ENCODE results near the gene SLC6A9. TPM values are rescaled to one million over a fixed set of nuclear protein-coding genes. Genes with fewer than 3 reads are reported as not detected.

SLC6A9 gene
- total RNA-seq, 1 donor from 2014 or later, result 5.6 TPM

GRCh38 chr1:43983253-43983899 lies 47.9 kb downstream of the SLC6A9 start:
- DNase-seq (ENCODE audit: low spot score), result no peak

- DNase-seq (ENCODE audit: low spot score), result no peak
Measured at GRCh38 chr1:43982808-43983207, 48.5 kb downstream of the SLC6A9 start.

- no peak for DNase-seq (ENCODE audit: low spot score)
Measured at GRCh38 chr1:43982241-43982640, 49.0 kb downstream of the SLC6A9 start.

- DNase-seq (ENCODE audit: low spot score), result no peak
Measured at GRCh38 chr1:43981636-43982035, 49.6 kb downstream of the SLC6A9 start.

GRCh38 chr1:43981135-43981491 lies 50.1 kb downstream of the SLC6A9 start:
- DNase-seq (ENCODE audit: low spot score), result no peak

GRCh38 chr1:43980255-43981134 lies 50.8 kb downstream of the SLC6A9 start:
- DNase-seq (ENCODE audit: low spot score), result no peak

GRCh38 chr1:43979528-43980254 lies 51.6 kb downstream of the SLC6A9 start:
- no peak for DNase-seq (ENCODE audit: low spot score)

- DNase-seq (ENCODE audit: low spot score), result no peak
Measured at GRCh38 chr1:43979261-43979527, 52.1 kb downstream of the SLC6A9 start.

- no peak for DNase-seq (ENCODE audit: low spot score)
Measured at GRCh38 chr1:43978551-43979260, 52.6 kb downstream of the SLC6A9 start, which contains the start of gene B4GALT2. B4GALT2 (plus strand) TSS chr1:43979210; CDS start chr1:43981161, 1,951 bp downstream.

GRCh38 chr1:43978264-43978550 lies 53.1 kb downstream of the SLC6A9 start:
- DNase-seq (ENCODE audit: low spot score), result no peak

- DNase-seq (ENCODE audit: low spot score), result no peak
Measured at GRCh38 chr1:43977376-43978263, 53.6 kb downstream of the SLC6A9 start.

- no peak for DNase-seq (ENCODE audit: low spot score)
Measured at GRCh38 chr1:43976890-43977289, 54.4 kb downstream of the SLC6A9 start.

GRCh38 chr1:43976045-43976444 lies 55.2 kb downstream of the SLC6A9 start:
- DNase-seq (ENCODE audit: low spot score), result no peak

GRCh38 chr1:43975249-43975961 lies 55.9 kb downstream of the SLC6A9 start:
- peak; percentile 70 for DNase-seq (ENCODE audit: low spot score)

- DNase-seq (ENCODE audit: low spot score), result peak; percentile 96
Measured at GRCh38 chr1:43974443-43975248, 56.6 kb downstream of the SLC6A9 start, which contains the start of gene ATP6V0B. ATP6V0B (plus strand) TSS chr1:43974960; CDS start chr1:43975041, 81 bp downstream.

- no peak for DNase-seq (ENCODE audit: low spot score)
Measured at GRCh38 chr1:43973981-43974442, 57.2 kb downstream of the SLC6A9 start.

GRCh38 chr1:43971336-43971980 lies 59.8 kb downstream of the SLC6A9 start:
- DNase-seq (ENCODE audit: low spot score), result no peak

- DNase-seq (ENCODE audit: low spot score), result no peak
Measured at GRCh38 chr1:43970911-43971310, 60.4 kb downstream of the SLC6A9 start.

- DNase-seq (ENCODE audit: low spot score), result no peak
Measured at GRCh38 chr1:43970502-43970901, 60.8 kb downstream of the SLC6A9 start.

Data from mucosa of gallbladder (tissue), 1 donor.